ENCODE data around the gene MARCKS. TPM values are rescaled to one million over a fixed set of nuclear protein-coding genes. Genes with fewer than 3 reads are reported as not detected.

MARCKS gene
- polyA plus RNA-seq, 1 of the 3 experiments (the other 2 are of a cell fraction), result 61.4 TPM

DNA sequence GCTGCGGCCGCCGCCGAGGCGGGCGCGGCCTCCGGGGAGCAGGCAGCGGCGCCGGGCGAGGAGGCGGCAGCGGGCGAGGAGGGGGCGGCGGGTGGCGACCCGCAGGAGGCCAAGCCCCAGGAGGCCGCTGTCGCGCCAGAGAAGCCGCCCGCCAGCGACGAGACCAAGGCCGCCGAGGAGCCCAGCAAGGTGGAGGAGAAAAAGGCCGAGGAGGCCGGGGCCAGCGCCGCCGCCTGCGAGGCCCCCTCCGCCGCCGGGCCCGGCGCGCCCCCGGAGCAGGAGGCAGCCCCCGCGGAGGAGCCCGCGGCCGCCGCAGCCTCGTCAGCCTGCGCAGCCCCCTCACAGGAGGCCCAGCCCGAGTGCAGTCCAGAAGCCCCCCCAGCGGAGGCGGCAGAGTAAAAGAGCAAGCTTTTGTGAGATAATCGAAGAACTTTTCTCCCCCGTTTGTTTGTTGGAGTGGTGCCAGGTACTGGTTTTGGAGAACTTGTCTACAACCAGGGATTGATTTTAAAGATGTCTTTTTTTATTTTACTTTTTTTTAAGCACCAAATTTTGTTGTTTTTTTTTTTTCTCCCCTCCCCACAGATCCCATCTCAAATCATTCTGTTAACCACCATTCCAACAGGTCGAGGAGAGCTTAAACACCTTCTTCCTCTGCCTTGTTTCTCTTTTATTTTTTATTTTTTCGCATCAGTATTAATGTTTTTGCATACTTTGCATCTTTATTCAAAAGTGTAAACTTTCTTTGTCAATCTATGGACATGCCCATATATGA, 3.2 kb downstream of the MARCKS start:
- Histone ChIP-seq H3K4me3 (ENCODE audit: low read depth in 2 of 2, low read length in 1 of 2) (peak overlapping the region; percentile 99 to 100), H3K9me2 (no peaks in the 10 kb centered on the region), H3K27me3 (ENCODE audit: insufficient read depth) (no peaks in the 10 kb centered on the region), H3F3A (replicated peaks; ENCODE audit: insufficient read depth) (peaks cover 59% of the 10 kb centered on the region), H3K9me3 (no peaks in the 10 kb centered on the region), H3K36me3 (replicated peaks in 1 of 2; ENCODE audit: control insufficient read depth in 1 of 2, insufficient read depth in 2 of 2, low read length in 1 of 2) (peaks cover 33 to 48% of the 10 kb centered on the region in 2 experiments), H3K9ac (peak overlapping the region; percentile 100), H2AFZ (ENCODE audit: low read depth) (no peak overlapping the region), H3K4me2 (peak overlapping the region; percentile 89), H3K27ac (ENCODE audit: low read depth in 2 of 2, low read length in 1 of 2) (peak overlapping the region; percentile 99), H3K79me2 (ENCODE audit: insufficient read depth) (peaks cover 97% of the 10 kb centered on the region), H4K20me1 (ENCODE audit: insufficient read depth) (peaks cover 34% of the 10 kb centered on the region), H3K4me1 (ENCODE audit: control insufficient read depth in 1 of 2, insufficient read depth in 2 of 2, low read depth in 1 of 2, low read length in 1 of 2) (peaks cover 15 to 17% of the 10 kb centered on the region in 2 experiments)
- peak; percentile 65 for DNase-seq
- TF ChIP-seq RFX5 (IDR thresholded peaks at IDR 0.05; ENCODE audit: low read length) (no peak), FOXM1 (IDR thresholded peaks at IDR 0.05; ENCODE audit: low read depth) (no peak), CHD2 (IDR thresholded peaks at IDR 0.05; ENCODE audit: low read length, partially characterized antibody) (no peak), MAX (IDR thresholded peaks at IDR 0.05; ENCODE audit: low read depth) (no peak), ELF1 (IDR thresholded peaks at IDR 0.05) (no peak), TEAD4 (IDR thresholded peaks at IDR 0.05; ENCODE audit: borderline replicate concordance, insufficient read depth) (no peak), FOXJ3 (CRISPR knock-in tag; IDR thresholded peaks at IDR 0.05) (no peak), NRF1 (IDR thresholded peaks at IDR 0.05; ENCODE audit: low read depth, low read length) (no peak), USF1 (IDR thresholded peaks at IDR 0.05; ENCODE audit: borderline replicate concordance, low read depth) (no peak), NFIC (IDR thresholded peaks at IDR 0.05; ENCODE audit: borderline replicate concordance) (peak; percentile 22; the same call in 1 of the 2 replicates), FOSL2 (IDR thresholded peaks at IDR 0.05; ENCODE audit: borderline replicate concordance, low read depth) (no peak), POLR2AphosphoS5 (IDR thresholded peaks at IDR 0.05; ENCODE audit: low read depth, low read length) (peak; percentile 36; the same call in 1 of the 2 replicates), CTCF (IDR thresholded peaks at IDR 0.05) (no peak), RXRA (IDR thresholded peaks at IDR 0.05; ENCODE audit: borderline replicate concordance, low read depth) (no peak)
- TF ChIP-seq, protein P1, sequence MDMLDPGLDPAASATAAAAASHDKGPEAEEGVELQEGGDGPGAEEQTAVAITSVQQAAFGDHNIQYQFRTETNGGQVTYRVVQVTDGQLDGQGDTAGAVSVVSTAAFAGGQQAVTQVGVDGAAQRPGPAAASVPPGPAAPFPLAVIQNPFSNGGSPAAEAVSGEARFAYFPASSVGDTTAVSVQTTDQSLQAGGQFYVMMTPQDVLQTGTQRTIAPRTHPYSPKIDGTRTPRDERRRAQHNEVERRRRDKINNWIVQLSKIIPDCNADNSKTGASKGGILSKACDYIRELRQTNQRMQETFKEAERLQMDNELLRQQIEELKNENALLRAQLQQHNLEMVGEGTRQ (IDR thresholded peaks at IDR 0.05; ENCODE audit: borderline replicate concordance, low read depth, low read length), result no peak
- CTCF ChIA-PET, result interaction anchor here (1.2 to 2.9 kb wide), 15 partner anchors 13 to 1081 kb away, joined by 3 to 35 read pairs (median 5); no protein-coding TSS in a partner anchor
- POLR2A ChIA-PET, result no interaction called here
- WGBS (ENCODE audit: low lambda C conversion rate), result 4% methylated on average over 7 of the region's 56 CpGs

All from SK-N-SH (cell line).